NCI-H510A treated with DMSO at 0.1 percent for 48 hours (cell line): ENCODE results near the gene TMEM200A.
"Not testable (repeated sequence)": the region's sequence is repeated elsewhere in the genome, so short reads cannot be mapped to it uniquely, and the experiment has no call there.

ENCODE experiments used
- DNase-seq: peaks from one replicate; lab custom pipeline; 2025; lab: John Stamatoyannopoulos, UW

Gene TMEM200A

DNA sequence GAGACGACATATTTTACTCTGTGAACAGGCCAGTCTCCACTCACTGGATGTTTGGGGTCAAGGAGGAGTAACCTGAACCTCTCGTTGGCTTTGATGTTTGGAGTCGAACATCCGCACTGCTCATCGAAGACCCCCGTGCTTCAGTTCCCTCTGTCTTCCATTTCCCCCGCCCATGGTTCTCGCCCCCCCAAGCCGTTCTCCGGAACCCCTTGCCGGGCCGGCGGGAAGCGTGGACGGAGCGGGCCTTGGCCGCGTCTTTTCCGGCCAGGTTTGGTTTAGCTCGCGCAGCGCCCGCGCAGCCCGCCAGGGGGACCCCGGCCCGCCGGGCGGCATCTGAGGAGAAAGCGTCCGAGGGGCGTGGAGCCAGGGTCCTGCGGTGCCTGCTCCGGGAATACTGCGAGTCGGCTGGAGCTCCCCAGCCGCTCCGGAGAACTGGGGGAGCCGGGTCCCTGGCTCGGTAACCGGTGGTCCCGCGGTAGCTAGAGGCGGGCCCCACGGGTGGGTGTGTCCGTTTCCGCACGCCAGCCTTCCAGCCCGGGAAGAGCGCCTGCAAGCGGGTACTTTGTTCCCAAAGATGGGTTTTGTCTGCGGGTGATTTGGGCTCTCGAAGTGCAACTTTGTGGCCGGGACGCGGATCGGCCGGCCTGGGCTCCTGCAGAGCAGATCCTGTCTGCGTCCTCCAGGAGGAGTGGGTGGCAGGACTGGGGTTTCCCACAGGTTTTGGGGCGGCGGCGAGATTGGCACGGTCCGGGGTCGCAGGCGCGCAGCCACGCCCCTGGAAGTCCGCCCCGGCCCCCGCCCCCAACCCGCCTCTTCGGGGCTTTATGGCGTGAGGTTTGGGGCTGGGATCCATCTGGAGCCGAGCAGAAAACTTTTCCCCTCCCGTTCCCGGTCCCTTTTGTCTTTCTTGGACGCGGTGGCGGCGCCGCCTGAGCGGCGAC, at the start of gene TMEM200A:
TMEM200A (plus strand) TSS at position 852 of the 941 bp plus-strand sequence. CDS start 74,406 bp downstream, outside the sequence.
- DNase-seq: no peak

DNA sequence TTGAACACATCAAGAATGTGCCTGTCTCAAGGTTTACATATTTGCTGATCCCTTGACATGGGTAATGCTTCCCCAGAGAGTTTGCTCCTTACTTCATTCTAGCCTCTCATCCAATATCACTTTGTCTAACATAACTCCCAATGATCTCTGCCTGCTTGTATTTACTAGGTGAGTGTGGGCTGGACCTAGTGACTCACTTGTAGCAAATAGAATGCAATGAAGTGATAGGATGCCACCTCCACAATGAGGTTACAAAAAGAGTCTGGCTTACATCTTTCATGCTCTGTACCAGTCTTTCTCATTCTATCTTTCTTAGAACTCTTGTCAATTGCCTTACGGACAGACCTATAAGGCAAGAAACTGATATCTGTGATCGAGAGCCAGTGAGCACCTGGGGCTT, 44.9 kb upstream of the TMEM200A start:
- no peak for DNase-seq

DNA sequence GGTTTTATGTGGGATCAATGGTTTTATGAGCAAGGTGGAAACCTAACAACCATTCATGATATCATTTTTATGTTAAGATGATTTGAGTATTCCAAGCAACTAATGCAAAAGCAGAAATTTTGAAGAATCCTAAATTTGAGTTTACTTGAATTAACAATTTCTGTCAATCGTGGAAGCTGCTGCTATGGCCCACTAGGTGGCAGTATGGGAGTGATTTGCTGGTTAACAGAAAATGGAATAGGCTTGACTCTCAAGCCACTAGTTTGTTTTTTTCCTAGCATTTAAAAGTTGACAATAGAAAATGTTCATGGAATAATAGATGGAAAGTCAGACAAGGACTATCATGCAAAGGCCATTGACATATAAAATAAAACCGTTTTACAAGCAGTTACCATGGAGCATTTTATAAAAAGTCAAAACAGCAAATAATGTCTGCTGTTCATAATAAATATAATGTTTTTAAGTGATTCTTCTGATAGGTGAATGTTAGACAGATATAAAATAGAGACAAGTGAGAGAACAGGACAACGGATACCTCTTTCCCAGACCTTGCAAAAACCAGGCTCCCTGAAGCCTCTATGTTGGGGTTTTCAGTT, 43.0 kb upstream of the TMEM200A start:
- DNase-seq: peak; percentile 7

DNA sequence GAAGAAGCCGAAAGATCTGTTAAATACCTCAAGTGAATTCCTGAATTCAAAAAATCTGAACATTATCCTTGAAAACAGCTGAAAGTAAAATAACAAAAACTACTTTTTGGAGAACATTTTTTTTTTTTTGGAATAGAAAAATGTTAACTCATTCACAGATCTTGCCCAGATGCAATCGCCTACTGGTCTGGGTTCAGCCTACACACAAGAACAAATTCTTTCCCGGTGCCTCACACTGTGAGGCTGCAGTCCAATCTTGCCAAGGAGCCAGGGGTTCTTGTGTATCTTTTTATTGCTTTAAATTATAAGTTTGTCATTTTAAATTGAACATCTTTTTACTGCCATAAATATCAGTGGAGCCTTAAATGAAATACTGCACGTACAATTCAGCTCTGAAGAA, 41.2 kb upstream of the TMEM200A start:
- DNase-seq: no peak

DNA sequence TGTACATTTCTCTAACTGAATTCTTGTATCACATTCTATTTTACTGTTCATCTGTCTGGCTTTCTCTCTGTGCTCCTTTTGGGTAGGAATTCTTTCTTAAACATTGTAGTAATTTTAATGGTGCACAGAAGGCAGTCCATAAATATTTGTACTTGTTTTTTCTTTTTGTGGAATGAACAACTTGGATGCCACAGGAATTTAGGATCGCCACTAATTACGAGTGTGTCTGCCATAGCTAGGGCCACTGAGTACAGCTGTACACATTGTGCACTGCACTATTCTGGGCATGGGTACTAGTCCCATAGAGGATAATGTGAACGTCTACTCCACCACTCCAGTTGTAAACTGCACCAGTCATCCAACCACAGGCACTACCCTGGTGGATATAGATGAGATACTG, 39.3 kb upstream of the TMEM200A start:
- DNase-seq: no peak

DNA sequence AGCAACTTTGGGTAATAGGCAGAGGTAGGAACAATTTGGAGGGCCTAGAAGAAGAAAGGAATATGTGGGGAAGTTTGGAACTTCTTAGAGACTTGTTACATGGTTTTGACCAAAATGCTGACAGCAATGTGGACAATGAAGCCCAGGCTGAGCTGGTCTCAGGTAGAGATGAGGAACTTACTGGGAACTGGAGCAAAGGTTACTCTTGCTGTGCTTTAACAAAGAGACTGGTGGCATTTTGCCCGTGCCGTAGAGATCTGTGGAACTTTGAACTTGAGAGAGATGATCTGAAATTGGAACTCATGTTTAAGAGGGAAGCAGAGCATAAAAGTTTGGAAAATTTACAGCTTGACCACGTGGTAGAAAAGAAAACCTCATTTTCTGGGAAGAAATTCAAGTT, 28.3 kb upstream of the TMEM200A start:
- no peak for DNase-seq

DNA sequence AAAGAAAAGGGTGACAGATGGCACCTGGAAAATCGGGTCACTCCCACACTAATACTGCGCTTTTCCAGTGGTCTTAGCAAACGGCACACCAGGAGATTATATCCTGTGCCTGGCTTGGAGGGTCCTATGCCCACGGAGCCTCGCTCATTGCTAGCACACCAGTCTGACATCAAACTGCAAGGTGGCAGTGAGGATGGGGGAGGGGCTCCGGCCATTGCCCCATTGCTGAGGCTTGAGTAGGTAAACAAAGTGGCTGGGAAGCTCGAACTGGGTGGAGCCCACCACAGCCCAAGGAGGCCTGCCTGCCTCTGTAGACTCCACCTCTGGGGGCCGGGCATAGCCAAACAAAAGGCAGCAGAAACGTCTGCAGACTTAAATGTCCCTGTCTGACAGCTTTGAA, 19.5 kb upstream of the TMEM200A start:
- not testable (repeated sequence) for DNase-seq

DNA sequence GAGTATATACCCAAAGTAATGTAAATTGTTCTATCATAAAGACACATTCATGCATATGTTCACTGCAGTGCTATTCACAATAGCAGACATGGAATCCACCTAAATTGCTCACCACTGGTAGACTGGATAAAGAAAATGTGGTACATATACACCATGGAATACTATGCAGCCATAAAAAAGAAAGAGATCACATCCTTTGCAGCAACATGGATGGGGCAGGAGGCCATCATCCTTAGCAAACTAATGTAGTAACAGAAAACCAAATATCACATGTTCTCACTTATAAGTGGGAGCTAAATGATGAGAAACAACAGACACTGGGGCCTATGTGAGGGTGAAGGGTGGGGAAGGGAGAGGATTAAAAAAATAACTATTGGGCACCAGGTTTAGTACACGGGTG, 11.5 kb upstream of the TMEM200A start:
- DNase-seq: no peak

DNA sequence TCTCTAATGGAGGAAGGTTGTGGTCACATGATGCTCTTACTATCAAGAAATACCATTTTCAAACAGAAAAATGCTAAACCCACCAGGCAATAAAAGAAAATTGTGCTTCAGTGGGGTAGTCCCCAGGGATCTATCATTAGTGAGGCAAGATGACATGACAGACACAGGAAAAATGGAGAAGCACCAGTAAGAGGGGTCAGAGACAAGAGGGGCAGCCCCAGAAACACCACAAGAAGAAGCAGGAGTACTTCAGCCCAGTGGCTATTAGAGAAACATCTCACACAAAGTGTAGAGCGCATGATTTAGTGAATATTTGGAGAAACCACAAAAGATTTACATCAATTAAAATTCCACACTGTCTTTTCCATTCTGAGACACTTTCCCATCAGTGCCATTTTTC, 10.2 kb upstream of the TMEM200A start:
- no peak for DNase-seq

DNA sequence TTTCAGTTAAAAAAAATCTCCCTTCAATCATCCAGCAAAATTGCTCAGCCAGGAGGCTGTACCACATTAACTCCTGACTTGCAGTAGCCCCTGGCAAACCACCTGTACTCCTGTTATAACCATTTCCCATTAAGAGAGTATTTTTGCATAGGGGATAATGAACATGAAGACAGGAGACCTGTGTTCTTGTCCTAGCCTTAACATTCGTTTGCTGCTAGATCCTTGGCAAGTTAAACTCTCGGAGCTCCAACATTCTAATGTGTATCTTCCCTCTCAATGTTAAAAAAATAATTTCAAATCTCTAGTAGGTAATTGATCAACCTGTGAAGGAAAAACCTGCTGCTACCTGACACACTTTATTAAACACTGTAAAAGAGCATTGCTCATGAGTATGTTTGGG, 8.4 kb upstream of the TMEM200A start:
- DNase-seq: no peak

DNA sequence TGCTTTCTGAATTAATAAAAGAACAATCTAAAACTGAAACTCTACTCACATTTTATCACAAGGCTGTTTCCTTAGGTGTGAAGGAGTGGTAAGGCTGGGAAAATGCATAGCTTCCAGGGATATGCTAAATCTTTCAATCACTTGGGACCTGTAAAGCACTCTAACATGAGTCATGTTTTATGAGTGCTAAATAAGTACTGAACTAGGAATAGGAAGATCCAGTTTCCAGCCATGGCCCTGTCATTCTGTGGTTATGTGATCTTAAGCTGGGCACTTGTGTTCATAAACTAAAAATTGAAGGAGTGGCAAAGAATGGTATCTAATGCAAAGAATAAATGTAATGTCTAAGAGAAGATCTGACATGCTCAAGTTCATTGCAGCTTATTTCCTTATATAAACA, 6.1 kb upstream of the TMEM200A start:
- DNase-seq: no peak

DNA sequence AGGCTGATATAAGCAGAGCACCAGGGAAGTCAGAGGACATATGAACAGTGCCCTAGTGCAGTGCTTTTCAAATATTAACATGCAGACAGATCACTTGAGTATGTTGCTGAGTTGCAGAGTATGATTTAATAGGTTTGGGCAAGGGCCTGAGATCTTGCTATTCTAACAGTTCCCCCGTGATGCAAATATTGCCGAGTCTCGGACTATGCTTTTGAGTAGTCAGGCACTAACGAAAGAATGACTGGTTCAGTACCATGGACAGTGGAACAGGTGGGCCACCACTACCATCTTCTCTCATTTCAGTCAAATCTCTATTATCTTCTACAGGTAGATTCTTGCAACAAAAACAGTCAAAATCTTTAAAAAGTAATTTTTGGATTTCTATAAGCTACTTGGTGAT, 3.7 kb upstream of the TMEM200A start:
- no peak for DNase-seq

DNA sequence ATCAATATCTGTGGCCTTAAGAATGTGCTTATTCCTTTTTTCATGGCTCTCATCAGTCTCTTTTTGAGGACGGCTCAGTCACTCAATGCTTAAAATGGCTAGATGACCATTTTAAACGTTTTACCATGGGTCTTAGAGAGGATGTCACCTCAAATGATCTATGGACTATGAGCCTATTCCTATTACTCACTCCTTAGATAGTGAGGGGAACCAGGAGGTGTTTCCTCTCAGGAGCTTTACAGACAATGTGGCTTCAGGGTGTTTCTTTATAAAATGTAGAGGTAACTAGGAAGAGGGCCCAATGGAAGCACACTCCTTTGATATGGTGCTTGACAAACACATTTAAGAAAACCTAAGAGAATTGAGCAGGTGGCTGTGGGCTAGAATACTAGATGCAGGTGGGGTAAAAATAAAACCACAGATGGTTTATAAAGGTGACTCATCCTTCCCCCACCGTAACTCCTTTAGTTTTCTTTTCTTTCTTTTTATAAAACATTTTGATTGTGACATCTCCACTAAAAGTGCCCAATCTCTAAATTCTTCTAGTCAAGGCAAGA, 1.5 kb upstream of the TMEM200A start:
- no peak for DNase-seq

DNA sequence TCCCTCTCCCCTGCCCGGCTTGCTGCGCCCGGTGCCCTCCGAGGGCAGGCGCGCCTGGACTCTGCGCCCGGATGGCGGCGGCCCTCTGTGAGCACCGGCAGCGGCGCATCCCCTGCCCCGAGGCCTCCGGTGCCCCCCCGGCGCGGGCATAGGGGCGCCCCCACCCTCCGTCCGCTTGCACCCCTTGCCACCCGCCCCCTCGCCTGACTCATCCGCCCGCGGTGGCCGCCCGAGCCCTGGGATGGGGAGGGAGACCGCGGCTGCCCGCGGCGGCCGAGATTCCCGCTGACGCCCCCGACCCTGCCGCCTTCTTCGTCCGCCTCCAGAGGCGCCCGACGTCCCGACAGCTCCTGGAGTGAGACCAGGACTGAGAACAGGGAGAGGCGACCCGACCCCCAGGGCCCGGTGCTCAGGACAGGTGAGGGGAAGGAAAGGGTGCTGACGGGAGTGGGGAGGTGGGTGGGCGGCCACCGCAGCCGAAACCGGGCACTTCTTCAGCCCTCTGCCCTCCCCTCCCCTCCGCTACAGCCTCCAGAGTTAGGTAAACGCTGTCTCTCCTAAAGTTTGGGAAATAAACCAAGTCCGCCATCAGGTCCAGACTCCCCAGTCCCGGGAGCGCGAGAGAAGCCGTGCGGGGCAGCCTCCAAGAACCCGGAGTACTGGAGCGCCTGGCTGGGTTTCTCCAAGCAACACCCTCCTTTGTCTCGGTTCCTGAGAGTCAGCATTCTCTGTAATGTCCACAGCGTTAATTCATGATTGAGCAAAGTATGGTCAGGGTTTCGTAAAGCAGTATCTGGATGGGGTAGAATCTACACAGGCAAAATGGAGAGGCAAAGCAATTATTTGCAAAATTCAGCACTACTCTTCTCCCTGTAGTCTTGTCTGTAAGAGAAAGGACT, 539 bp downstream of the TMEM200A start:
- DNase-seq: no peak

DNA sequence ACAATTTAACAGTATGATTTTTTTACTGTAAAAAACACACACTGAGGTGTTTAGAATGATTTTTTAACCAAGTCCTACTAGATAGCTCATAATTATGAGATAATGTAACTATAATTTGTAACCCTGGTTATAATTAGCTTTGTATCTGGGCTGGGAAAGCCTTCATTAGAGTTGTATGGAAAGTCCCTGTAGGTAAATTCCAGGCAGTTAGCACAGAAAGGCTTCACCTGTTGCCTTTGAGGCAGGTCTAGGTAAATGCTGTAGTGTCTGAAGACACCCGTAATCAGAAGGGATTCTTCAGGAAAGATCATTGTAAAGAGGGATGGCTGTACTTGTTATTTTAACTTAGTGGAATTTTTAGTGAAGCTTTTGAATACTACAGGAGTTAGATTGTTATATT, 1.9 kb downstream of the TMEM200A start:
- no peak for DNase-seq

DNA sequence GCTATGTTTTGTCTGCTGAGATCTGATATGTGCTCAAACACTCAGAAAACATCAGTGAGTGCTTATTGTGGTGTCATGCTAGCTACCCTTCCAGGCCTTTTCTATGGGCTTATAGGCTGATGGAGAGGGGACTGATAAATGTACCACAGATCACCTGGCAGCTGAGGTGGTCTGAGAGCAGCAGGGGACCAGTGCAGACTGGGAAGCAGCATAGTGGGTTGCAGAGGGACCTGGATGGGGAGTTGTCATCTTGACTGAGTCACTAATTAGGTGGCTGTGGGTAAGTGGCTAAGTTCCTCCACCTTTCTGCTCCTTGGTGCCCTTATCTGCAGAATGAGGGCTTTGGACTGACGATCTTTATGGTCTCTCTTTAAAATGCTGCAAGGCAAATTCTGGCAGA, 2.8 kb downstream of the TMEM200A start:
- DNase-seq: no peak

DNA sequence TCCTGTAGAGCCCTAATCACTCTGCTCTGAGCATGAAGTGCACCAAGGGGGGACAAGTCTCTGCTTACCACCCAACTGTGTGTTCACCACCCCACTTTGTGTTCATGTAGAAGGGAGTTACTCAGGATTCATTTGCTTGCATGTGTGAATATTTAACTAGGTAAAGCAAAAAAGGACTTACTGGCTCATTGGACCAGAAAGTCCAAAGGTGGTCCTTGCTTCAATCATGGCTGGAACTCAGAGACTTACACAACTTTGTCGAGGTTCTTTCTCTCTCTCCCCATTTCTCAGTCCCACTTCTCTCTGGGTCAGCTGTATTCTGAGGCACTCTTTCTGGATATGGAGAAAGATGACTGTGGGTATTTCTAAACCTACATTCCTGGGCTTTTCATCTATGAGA, 4.0 kb downstream of the TMEM200A start:
- DNase-seq: no peak

DNA sequence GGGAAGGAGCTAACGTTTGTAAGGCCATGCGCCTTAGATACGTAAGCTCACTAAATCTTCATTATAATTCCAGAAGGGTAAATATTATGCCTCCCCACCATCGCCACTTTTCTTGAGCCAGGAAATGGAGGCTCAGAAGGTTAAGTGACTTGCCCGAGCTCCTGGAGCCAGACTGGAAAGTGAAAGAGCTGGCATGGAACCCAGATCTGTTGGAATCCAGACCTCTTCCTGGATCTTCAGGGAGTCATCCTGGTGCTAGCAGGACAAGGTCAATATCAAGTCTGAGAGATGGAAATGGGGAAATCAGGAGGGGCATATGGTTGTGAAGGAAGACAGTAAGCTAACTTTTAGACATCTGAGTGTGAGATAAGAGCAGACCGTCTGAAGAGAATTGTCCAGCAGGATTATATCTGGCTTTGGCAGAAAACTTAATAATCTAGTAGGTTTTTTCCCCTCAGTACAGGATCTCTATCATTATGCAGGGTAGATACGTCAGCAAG, 6.2 kb downstream of the TMEM200A start:
- no peak for DNase-seq

DNA sequence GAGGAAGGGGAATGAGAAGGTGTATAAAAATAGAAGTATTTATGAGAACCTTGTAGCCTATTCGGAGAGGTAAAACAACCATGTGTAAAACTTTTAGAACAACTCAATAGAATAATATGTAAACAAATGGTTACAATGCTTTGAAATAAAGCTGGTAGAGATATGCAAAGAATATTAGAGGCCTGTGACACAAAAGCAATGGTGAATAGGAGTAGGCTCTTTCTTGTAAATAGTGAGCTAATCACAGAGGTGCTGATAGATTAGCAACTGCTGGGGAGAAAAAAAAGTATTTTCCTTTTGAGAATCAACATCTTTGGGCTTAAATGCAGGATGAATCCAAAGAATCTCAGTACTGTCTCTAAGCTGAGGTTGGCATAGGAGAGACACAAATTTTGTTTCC, 7.0 kb downstream of the TMEM200A start:
- DNase-seq: no peak

DNA sequence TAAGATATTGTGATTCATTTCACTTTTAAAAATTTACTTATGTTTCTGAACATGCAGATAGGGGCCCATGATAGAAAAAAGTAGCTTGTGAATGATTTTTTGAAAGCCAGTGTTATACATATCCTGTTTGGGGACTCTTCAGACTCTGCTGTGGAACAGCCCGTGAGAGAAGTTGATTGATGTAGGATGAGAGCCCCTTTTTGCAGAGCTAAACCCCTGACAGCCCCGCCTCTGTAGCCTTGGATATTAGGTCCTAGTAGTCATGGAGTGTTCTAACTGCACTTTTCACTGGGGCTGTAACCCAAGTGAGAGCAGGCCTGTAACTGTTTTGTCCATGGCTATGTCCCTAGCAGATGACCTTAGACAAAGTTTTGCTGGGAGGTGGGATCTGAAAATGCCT, 8.2 kb downstream of the TMEM200A start:
- DNase-seq: no peak

DNA sequence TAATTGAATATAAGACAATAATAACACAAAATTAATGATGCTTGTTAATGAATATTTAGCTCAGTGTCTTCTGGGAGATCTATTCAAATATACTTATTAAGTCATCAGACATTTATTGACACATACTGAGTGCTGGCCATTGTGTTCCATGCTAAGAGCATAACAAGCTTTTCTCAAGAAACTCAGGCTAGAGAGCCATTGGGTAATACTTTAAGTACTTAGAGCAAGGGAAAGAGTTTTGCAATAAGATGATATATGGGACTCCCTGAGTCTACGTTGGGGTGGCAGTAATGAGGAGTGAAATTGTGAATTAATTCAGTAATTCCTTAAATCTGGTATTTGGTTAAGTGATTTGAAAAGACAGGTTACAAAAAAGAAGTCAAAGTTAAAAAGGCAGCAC, 11.1 kb downstream of the TMEM200A start:
- DNase-seq: no peak

DNA sequence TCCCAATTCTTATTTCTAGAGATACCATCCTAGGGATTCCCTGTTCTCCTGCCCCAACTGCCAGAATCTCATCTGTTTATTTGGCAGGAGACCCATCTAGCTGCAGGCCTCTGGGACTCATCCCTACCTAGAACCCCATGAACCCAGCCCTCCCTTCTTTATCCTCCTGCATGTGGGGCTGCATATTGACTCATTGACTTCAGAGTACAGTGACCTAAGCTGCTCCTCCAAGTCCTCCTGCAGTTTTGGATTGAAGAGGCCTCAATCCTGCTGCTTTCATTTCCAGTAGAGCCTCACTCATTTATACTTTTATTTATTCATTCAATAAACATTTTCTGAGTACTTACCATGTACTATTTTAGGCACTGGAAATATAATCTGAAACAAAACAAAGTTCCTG, 11.6 kb downstream of the TMEM200A start:
- DNase-seq: no peak
